GM21737 (cell line): ENCODE data around the gene PIP5K1C.
A peak's percentile ranks its signal among the peaks of the same experiment; 100 is the strongest.
"Not testable (repeated sequence)": the region's sequence is repeated elsewhere in the genome, so short reads cannot be mapped to it uniquely, and the experiment has no call there.

Experiments
- ATAC-seq: cut with Tn5 transposase; IDR thresholded peaks from one replicate; pipeline ENCODE4 v1.9.1; 2021; ENCODE audit warnings: mild to moderate bottlenecking, moderate library complexity; ENCODE audit not compliant: unreplicated experiment

Gene PIP5K1C

DNA sequence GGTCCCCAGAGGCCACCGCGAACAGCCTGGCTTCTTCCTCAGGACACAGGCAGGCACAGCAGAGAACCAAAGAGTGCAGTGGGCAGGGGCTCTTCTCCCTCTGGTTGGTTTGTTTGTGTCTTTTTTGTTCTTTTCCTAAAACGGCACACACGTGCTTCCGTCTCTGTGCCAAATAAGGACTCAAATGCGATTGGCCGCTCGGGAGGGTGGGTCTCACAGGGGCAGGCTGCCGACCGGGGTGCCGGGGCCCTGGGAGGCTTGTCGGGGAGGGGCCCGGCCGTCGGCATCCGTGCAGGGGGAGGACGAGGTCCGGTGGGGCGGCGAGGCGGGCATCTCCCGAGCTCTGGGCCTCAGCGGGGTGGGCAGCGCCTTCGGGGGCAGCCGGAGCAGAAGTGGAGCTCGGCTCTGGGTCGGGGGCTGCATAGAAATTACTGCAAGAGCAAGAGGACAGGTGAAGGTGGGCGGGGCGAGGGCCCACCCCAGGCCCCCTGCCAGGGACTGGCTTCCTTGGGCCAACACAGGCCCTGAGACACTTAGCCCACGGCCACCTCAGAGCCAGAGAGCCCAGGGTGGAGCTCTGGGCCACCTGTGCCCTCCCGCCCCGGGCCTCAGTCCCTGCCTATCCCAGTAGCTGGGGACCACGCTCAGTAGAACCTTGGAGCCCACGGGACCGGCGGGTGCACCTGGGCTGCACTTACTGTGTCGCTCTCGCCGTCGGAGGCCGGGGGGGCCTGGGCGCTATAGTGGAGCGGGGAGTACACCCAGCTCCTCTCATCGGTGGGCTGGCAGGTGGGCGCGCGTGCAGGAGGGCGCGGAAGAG is 67.3 kb downstream of the PIP5K1C start:
- no peak for ATAC-seq

DNA sequence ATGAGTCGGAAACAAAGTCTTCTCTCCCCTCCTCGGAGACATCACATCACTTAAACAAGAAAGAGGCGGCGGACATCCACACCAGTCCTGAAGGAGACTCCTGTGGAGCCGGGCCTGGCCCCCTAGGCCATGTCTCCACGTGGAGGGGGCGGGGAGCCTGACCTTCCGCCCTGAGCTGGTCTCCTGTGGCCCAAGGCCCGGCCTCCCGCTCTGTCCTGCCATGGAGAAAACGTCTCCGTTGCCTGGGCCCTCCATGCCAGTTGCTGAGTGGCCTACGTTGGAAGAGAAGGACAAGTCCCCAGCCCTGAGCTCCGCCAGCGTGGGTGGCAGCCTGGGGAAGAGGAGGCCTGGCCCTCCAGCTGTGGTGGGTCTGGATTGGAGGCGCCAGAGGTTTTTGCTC is 68.2 kb downstream of the PIP5K1C start:
- ATAC-seq = no peak

DNA sequence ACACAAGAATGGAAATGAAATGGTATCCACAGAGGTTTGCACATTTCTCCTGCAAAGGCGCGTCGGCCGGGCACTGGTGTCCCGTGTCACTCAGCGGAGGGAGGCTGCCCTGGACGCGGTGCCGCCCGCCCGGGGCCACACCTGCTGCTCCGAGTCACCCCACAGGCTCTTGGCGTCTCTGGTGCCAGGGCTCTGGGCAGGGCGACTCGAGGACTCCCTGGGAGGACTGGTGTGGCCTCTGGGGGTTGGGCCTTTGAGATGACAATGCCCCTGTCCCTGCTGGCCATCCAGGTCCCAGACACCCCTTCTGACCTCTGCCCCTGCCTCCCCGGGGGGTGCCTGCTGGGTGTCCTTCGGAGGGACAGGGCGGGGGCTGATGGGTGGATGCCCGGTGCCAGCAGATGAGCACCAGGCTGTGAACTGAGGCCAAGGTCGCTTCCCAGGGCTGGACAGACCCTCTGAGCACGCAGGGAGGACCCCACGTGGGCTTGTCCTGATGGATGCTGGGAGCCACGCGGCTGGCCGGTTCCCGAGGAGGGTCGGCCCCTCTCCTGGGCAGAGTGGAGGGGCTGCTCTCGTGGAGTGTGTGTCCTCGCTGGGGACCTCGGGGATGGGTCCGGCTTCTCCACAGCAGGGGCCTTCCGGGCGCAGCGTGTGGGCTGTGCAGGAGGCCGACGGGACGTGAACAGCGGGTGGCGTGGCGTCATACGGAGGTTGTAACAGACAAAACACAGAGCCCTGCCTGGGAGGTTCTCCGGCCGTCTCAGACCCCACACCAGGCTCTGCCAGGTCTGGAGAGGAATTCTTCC is 69.0 kb downstream of the PIP5K1C start:
- ATAC-seq = no peak

DNA sequence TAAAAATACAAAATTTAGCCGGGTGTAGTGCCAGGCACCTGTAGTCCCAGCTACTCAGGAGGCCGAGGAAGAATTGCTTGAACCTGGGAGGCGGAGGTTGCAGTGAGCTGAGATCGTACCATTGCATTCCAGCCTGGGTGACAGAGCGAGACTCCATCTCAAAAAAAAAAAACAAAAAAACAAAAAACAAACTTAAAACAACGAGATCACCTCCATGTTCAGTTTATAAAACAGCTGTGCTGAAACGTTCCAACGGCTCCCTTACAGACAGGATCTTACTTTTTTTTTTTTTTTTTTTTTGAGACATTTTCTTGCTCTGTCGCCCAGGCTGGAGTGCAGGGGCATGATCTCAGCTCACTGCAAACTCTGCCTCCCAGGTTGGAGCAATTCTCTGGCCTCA is 71.5 kb downstream of the PIP5K1C start:
- ATAC-seq = not testable (repeated sequence)

DNA sequence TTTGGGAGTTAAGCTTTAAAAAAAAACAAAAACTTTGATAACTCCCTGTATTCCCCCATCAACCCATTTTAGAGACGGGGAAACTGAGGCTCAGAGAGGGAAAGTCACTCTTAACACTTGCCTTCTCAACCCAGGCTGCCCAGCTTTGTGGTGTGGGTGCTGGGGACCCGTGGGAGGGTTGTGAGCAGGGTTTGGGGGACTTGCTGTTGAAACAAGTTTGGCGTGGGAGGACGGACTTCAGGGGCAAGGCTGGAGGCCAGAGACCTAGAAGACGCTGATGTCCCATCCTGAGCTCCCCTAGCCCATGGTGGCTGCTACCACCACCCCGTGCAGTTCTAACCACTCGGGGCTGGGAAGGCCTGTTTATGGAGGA is 72.9 kb downstream of the PIP5K1C start:
- ATAC-seq = no peak

DNA sequence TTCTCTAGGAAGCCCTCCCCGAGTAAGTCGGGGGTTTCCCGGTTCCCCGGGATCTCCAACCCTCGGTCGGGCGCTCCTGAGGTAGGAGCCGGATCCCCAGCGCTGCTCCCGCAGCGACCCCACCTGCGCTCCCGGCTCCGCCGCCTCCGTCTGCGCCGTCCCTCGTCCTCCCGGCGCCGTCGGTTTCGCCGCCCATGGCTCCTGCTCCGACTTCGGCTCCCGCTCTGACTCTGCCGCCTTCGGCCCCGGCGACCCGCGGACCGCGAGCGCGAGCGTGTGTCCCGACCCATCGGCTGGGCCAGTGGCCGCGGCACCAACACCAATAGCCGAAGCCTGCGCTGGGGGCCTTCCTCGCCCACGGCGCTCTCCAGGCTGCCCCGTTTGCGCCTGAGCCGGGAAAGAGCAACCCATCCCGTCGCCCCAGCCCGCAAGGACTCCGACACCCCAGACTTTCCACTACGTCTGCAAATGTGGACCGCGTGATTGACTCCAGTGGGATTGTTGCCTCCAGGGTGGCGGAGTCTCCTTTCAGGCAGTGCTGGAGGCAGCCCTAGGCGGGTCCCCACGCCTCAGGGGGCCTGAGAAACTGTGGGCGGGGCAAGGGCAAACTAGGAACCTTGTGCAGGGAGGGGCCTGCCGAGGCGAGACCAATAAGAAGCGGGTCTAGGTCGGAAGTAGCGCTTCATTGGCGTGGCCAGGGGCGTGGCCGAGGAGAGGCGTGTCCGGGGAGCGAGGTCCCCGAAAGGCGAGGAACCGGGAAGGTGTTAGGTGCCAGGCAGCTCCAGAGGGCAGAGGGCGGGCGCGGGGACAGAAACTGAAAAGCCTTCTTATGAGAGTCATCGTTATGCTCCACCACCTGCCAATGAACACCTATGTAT is 73.6 kb downstream of the PIP5K1C start, which contains the start of gene CACTIN:
Gene CACTIN, minus strand, starts transcription at position 318 of the 878 bp plus-strand sequence. Its CDS starts 28 bp downstream, at position 290.
- peak; percentile 82 for ATAC-seq

DNA sequence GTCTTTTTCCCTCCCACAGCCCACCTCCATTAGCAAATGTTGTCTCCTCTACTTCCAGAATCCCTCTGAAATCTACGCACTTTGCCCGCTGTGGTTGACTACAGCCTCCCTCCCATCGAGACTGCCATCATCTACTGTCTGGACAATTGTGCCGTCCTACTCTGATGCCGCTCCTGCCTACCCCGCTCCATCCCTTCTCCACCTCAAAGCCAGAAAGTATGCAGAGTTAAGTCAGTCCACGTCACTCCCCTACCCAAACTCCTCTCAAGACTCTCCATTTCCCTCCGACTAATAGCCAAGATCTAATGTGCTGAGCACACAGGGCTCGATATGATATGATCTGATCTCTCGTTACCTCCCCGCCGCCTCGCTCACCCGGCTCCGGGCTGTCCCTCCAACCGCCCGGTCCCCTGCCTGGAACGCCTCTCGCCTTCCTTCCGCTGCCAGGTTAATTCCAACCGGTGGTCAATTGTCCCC is 74.2 kb downstream of the PIP5K1C start:
- ATAC-seq = peak; percentile 3

DNA sequence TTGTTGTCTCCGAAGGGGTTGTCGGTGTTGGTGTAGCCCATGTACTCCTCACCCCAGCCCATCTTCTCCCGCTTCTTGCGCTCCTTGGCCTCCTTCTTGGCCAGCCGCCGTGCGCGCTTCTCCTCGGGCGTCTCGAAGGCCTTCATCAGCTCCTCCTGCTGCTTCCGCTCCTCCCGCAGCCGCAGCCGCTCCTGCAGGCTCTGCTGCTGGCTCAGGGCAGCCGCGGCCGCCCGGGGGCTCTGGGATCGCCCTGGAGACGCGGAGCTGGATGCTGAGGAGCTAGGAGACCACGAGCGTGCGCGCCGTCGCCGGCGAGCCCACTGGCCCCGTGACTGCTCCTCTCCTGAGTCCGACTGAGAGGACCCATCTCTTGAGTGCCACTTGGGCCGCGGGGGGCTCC is 76.6 kb downstream of the PIP5K1C start:
- no peak for ATAC-seq

DNA sequence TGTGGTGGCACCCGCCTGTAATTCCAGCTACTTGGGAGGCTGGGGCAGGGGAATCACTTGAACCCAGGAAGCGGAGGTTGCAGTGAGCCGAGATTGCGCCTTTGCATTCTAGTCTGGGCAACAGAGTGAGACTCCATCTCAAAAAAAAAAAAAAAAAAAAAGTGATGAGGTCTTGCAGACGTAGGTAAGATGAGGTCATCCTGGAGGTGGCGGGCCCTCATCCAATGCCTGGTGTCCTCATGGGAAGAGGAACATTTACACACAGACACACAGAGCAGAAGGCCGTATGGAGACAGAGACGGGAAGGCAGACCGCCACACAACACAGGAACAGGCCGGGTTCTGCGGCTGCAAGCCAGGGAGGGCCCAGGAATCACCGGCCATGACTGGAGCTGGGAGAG is 78.0 kb downstream of the PIP5K1C start:
- no peak for ATAC-seq

DNA sequence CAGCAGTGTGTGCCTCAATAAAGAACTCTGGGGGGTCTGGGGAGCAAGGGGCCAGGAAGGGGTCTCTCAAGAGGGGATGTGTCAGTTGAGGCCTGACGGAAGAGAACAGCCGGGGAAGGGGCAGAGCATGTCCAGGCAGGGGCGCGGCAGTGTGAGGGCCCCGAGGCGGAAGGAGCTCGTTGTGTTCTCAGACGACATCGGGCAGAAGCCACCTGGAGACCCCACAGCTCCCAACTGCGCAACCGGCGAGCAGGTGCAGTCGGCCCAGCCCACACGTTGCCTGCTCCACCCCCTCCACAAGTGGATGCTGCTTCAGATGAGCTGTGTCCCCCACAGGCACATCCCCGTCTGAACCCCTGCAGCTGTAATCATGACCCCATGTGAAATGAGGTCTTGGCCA is 78.6 kb downstream of the PIP5K1C start:
- no peak for ATAC-seq

DNA sequence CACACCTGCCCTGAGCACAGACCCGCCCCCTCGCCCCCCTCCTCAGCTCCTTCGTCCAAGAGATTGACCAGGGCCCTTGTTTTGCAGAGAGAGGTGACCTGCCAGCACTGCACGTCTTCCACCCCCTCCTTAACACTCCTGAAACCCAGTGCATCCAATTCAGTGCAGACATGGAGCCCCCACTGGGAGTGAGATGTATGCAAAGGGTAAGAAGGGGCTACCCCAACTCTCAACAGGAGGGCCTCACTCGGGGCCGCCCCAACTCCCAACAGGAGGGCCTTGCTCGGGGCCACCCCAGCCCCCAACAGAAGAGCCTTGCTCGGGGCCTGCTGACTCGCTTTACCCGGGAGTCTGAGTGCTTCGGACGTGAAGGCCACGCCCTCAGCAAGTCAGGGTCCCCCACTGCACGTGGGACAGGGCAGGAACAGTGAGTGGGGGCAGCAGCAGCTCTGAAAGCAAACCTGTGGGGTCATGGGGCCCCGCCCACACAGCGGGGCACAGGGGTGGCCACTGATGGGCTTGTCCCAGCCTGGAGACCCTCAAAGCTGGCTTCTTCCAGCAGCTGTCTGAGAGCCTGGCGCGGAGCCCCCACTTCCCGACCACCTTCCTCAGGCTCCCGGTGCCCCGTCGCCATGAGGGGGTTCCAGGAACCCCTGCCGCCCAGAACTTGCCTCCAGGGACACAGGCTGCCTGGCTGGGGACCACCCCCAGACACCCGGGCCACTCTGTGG is 79.3 kb downstream of the PIP5K1C start:
- no peak for ATAC-seq

DNA sequence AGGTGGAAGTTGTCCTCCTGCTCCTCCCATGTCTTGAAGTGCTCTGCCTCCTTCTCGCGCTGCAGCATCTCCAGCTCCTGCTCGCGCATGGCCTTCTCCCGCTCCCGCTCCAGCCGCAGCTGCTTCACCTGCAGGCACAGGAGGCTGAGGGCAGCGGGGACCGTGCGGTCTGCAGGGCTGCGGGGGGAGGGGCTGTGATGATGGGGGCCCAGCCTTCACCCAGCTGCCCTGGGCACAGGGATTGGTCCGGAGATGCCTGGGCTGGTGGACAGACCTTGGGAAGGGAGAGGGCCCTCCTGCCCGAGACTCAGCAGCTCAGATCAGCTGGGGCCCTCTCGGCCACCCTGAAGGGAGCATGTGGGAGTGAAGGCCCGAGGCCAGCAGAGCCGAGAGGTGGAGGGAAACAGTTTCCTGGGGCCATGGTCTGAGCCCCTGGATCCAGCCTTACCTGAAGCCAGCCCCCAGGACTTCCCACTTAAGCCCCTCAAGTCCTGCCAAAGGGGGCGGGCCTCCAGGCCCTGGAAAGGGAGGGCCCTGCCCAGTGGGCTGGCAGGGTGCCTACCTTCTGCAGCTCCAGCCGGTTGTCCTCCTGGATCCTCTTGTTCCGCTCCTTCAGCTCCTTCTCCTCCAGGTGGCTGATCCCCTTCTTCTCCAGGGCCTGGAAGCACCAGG is 80.0 kb downstream of the PIP5K1C start:
- ATAC-seq = no peak

DNA sequence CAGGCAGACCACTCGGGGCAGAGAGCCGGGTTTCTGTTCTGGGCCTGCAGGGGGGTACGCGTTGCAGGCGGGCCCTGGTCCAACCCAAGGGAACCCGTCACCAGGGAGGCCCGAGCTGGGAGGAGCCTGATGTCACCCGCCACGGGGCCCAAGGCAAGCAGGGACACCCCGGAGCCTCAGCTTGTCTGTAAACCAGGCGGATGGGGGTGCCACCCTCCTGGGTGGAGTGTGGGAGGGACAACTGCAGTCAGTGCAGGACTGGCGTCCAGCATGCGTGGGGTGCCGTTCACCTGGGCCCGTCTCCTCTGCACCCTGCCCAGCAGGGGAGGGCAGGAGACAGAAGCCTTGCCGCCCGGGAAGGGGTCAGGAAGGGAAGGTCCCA is 80.6 kb downstream of the PIP5K1C start:
- ATAC-seq = no peak

DNA sequence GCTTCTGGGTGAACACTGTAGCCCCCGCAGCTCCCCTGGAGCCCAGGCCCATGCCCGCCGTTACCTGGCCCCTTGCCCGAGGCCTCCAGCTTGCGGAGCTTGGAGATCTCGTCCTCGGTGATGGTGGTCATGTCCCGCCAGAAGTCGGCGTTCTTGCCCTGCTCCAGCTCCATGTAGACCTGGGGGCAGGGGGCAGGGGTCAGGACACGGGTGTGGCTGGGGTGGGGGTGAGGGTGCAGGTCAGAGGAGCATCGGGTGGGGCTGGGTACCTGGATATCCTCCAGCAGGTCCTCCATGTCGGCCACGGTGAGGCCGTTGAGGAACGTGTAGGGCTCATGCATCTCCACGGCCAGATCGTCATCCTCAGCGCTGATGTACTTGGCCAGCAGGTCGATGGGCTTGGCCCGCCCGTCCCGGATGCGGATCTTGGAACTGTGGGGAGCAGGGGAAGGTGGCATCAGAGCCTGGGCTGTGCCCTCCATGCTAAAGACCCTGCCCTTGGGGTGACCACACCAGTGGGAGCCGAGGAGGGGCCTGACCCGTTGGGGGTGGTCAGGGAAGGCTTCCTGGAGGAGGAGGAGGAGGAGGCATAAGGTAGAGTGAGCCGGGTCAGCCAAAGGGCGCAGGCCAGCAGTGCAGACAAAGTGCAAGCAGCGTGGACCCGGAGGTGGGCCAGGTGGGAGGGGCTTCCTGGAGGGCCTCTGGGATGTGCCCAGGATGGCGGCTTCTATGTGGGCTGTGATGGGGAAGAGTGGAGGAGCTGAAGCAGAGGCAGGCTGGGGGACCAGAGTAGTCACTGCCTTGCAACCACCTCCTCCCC is 81.2 kb downstream of the PIP5K1C start:
- no peak for ATAC-seq

DNA sequence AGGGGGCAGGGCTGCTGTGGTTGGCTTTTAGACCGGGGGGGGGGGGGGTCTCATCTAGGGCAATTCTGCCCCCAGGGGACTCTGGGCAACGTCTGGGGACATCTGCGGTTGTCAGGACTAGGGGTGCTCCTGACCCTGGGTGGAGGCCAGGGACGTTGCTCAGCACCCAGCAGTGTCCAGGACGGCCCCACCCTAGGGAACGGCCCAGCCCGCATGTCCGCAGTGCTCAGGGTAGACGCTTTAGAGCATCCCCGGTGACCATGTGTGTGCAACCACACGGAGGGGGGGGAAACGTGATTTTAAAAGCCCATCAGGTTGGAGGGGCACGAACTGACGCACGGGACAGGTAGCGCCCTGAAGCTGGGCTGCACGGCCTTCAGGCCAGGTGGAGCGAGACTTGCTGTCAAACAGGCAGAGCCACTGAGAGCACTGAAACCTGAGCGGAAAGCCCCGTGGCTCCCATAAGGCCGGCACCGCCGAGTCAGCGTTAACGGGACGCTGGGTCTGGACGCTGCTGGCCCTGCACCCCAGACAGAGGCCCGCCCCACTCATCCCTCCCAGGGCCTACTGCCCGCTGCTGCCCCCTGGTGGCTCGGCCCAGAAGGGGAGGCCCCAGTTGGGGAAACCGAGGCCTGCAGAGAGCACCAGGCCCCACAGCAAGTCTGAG is 82.0 kb downstream of the PIP5K1C start:
- no peak for ATAC-seq

DNA sequence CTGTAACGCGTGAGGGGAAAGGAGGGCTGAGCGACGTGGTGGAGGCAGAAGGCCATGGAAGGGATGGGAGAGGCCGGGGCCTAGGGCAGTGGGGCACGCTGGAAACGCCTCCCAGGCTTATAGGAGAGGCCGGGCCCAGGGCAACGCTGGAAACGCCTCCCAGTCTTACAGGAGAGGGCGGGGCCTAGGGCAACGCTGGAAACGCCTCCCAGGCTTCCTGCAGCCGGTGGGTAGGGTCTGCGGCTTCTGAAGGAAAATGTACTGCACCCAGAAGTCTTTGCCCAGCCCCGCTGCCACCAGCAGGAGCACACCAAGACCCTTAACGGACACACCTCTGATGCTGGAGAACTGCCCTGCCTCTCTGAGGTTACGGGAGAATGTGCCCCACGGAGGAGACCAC is 82.8 kb downstream of the PIP5K1C start:
- no peak for ATAC-seq

DNA sequence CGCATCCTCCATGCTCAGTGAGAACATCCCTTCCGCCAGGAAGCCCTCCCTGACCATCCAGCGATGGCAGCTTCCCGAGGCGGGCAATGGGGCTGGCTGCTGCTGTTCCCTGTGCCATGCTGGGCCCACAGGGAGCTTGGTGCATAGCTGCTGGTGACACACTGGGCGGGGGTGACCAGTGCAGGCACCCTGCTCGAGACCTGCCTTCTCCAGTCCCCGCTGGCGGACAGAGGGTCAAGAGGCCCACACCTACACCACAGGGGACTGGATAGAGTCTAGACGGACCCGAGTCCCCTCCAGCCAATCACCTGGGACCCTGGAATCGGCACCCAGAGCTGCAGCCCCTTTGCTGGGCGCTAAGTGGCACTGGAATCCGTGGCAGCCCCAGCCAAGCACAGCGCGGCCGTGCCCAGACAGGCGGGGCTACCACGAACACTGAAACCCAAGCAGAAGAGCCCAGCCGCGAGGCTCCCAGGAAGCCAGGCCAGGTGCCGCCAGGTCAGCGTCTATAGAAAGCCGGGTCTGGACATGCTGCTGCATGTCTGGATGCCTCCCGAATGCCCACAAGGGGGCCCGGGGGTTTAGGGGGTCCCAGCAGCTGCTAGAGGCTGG is 84.6 kb downstream of the PIP5K1C start:
- ATAC-seq = no peak
